ENCODE measurements around the gene TTC31.

DNA sequence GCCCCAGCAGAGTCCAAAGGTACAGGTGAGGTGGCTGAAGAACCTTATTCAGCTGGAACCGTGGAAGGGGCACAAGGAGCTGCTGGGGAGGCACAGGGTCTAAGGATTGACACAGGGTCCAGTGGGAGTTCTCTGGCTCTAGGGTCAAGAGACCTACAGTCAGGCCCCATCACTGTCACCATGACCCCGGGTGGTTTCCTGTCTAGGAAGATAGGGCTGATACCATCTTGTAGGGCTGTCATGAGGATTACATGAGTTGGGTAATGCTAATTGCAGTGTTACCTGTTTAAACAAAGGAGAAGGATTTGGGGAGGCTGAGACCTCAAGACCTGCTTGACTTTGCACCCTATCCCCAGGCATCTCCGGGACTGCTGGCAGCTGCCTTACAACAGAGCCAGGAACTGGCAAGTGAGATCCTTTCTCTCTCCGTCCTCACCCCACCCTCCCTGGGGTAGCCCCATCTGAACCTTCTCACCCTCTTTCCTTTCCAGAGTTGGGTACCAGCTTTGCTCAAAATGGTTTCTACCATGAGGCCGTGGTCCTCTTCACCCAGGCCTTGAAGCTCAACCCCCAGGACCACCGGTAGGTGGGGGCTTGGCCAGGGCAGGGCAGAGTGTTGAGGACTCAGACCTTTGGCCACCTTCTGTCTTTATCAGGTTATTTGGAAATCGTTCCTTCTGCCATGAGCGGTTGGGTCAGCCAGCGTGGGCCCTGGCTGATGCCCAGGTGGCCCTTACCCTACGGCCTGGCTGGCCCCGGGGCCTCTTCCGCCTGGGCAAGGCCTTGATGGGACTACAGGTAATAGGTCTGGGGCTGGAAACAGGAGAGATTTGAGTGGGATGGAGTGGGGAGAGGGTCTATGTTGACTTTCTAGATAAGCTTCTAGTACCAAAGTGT is 9.0 kb downstream of the TTC31 start:
- TF ChIP-seq, protein P1, sequence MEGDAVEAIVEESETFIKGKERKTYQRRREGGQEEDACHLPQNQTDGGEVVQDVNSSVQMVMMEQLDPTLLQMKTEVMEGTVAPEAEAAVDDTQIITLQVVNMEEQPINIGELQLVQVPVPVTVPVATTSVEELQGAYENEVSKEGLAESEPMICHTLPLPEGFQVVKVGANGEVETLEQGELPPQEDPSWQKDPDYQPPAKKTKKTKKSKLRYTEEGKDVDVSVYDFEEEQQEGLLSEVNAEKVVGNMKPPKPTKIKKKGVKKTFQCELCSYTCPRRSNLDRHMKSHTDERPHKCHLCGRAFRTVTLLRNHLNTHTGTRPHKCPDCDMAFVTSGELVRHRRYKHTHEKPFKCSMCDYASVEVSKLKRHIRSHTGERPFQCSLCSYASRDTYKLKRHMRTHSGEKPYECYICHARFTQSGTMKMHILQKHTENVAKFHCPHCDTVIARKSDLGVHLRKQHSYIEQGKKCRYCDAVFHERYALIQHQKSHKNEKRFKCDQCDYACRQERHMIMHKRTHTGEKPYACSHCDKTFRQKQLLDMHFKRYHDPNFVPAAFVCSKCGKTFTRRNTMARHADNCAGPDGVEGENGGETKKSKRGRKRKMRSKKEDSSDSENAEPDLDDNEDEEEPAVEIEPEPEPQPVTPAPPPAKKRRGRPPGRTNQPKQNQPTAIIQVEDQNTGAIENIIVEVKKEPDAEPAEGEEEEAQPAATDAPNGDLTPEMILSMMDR (IDR thresholded peaks at IDR 0.05), result no peak
- TF ChIP-seq POLR2A (IDR thresholded peaks at IDR 0.05) (no peak), EP300 (IDR thresholded peaks at IDR 0.05) (no peak)

Measured in gastroesophageal sphincter (tissue), 3 donors.